GM18951 (cell line): ENCODE results near the gene NR2F1-AS1.

Source experiments
- POLR2A ChIP-seq: IDR thresholded peaks from 4 replicates; pipeline ENCODE4 v1.6.1; 2011; ENCODE audit warnings: mild to moderate bottlenecking; ENCODE audit not compliant: insufficient read length, insufficient read depth; ENCODE audit errors: extremely low read depth
- in situ Hi-C: fragments of 300-500 bp; cut with MboI; formaldehyde crosslinking; loops from one replicate; pipeline ENCODE4 v1.12.0; 2022; ENCODE audit warnings: low sequenced_read_pairs, mixed read lengths, inconsistent platforms; ENCODE audit not compliant: unreplicated experiment

Gene NR2F1-AS1

GRCh38 chr5:93588352-93589151, 7.5 kb upstream of the NR2F1-AS1 start:
- in situ Hi-C loops: loop anchor here (10.0 kb wide), 2 partner anchors 206 to 326 kb away; no protein-coding TSS in a partner anchor
- no peak for TF ChIP-seq POLR2A

GRCh38 chr5:93587597-93588351, 6.8 kb upstream of the NR2F1-AS1 start:
- TF ChIP-seq POLR2A: no peak
- in situ Hi-C loops: loop anchor here (10.0 kb wide), 2 partner anchors 207 to 327 kb away; no protein-coding TSS in a partner anchor

- no peak for TF ChIP-seq POLR2A
- in situ Hi-C loops: loop anchor here (10.0 kb wide), 2 partner anchors 208 to 328 kb away; no protein-coding TSS in a partner anchor
Measured at GRCh38 chr5:93586736-93587596, 5.9 kb upstream of the NR2F1-AS1 start.

- in situ Hi-C loops: loop anchor here (10.0 kb wide), 2 partner anchors 209 to 329 kb away; no protein-coding TSS in a partner anchor
- no peak for TF ChIP-seq POLR2A
Measured at GRCh38 chr5:93585767-93586385, 4.9 kb upstream of the NR2F1-AS1 start.

GRCh38 chr5:93585041-93585766, 4.2 kb upstream of the NR2F1-AS1 start:
- no peak for TF ChIP-seq POLR2A
- in situ Hi-C loops: loop anchor here (10.0 kb wide), 2 partner anchors 210 to 330 kb away; no protein-coding TSS in a partner anchor

- in situ Hi-C loops: loop anchor here (10.0 kb wide), 2 partner anchors 210 to 330 kb away; no protein-coding TSS in a partner anchor
- no peak for TF ChIP-seq POLR2A
Measured at GRCh38 chr5:93584596-93585040, 3.6 kb upstream of the NR2F1-AS1 start.

- in situ Hi-C loops: loop anchor here (10.0 kb wide), 2 partner anchors 211 to 331 kb away; no protein-coding TSS in a partner anchor
- no peak for TF ChIP-seq POLR2A
Measured at GRCh38 chr5:93583768-93584595, 3.0 kb upstream of the NR2F1-AS1 start.

GRCh38 chr5:93583439-93583767, 2.4 kb upstream of the NR2F1-AS1 start:
- TF ChIP-seq POLR2A: no peak
- in situ Hi-C loops: loop anchor here (10.0 kb wide), 2 partner anchors 211 to 331 kb away; no protein-coding TSS in a partner anchor

GRCh38 chr5:93582677-93583438, 1.8 kb upstream of the NR2F1-AS1 start, which contains the start of gene NR2F1:
Gene NR2F1, plus strand, starts transcription at chr5:93583222. Its CDS starts 1,802 bp downstream, at chr5:93585024.
- in situ Hi-C loops: loop anchor here (10.0 kb wide), 2 partner anchors 212 to 332 kb away; no protein-coding TSS in a partner anchor
- TF ChIP-seq POLR2A: no peak

GRCh38 chr5:93582167-93582462, 1.1 kb upstream of the NR2F1-AS1 start:
- in situ Hi-C loops: loop anchor here (10.0 kb wide), 2 partner anchors 213 to 333 kb away; no protein-coding TSS in a partner anchor
- no peak for TF ChIP-seq POLR2A
